CD4-positive, alpha-beta T cell treated with Interleukin-15 for 1 hour (primary cell): ENCODE results near the gene RUFY2.
"Not testable (repeated sequence)": the region's sequence is repeated elsewhere in the genome, so short reads cannot be mapped to it uniquely, and the experiment has no call there.

ENCODE experiments used
- DNase-seq: peaks from one replicate; pipeline ENCODE4 v3.0.0-alpha.2; 2020

The RUFY2 gene

DNA sequence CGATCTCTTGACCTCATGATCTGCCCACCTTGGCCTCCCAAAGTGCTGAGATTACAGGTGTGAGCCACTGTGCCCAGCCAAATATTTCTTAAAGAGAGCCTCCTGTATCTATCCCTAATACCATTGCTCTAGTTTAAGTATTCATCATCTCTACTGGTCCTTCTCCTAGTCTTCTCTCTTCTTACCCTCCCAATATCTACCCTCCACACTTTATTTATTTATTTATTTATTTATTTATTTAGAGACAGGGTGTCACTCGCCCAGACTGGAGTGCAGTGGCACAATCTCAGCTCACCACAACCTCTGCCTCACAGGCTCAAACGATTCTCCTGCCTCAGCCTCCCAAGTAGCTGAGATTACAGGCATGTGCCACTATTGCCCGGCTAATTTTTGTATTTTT lies 82.7 kb downstream of the RUFY2 start:
- not testable (repeated sequence) for DNase-seq

DNA sequence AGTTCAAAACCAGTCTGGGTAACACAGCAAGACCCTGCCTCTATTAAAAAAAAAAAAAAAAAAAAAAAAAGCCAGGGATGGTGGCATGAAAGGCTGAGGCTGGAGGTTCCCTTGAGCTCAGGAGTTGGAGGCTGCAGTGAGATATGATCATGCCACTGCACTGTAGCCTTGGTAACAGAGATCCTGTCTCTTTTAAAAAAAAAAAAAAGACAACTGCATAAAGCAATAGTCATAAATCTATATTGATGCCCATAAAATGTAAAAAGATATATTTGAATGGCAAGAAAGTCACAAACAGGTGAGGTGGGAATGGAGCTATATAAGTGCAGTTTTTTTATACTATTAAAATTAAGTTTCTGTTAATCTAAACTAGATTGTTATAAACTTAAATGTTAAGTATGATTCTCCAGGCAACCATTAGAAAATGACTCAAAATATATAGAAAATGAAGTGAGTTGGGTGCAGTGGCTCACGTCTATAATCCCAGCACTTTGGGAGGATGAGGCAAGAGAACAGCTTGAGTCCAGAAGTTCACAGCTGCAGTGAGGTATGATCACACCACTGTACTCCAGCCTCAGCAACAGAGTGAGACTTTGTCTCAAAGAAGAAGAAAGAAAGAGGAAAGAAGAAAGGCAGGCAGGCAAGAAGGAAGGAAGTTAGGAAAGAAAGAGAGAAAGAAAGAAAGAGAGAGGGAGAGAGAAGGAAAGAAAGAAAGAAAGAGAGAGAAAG lies 88.6 kb downstream of the RUFY2 start:
- DNase-seq: no peak

DNA sequence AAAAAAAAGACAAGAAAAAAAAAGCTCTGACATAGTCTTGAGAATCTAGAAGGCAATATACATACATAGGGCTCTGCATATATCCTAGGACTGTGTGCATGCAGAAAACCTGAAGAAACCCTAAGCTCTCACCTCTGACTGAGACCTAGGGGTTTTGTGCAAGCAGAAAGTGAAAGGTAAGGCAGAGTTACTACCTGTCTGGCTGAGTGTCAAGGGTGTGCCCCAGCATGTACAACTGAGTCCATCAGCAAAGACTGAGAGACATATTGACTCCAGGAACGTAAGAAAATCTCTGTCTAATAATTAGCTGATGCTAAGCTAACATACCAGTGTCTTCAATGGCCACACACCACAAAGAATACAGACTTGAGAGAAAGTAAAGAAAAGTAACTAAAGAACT lies 91.5 kb downstream of the RUFY2 start:
- no peak for DNase-seq

DNA sequence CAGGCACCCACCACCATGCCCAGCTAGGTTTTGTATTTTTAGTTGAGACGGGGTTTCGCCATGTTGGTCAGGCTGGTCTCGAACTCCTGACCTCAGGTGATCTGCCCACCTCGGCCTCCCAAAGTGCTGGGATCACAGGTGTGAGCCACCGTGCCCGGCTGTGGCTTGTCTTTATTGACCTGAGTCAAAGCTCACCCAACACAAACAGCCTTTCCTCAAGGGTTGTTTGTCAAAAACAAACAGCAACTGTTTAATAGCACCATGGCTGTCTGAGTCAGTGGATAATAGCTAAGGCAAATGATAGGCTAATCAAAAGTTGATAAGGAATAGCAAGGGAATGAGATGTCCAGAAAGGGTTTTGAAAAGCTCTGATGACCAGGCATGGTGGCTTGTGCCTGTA lies 92.1 kb downstream of the RUFY2 start:
- not testable (repeated sequence) for DNase-seq

DNA sequence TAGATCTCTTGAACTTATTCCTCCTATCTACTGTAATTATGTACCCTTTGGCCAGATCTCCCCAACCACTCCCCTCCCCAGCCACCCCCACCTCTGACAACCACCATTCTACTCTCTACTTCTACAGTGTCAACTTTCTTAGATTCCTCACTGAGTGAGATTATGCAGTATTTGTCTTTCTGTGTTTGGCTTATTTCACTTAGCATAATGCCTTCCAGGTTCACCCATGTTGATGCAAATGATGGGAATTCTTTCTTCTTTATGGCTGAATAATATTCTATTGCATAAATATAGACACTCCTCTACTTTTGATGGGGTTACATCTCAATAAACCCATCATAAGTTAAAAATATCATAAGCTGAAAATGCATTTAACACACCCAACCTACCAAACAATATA lies 96.5 kb downstream of the RUFY2 start:
- DNase-seq: no peak

DNA sequence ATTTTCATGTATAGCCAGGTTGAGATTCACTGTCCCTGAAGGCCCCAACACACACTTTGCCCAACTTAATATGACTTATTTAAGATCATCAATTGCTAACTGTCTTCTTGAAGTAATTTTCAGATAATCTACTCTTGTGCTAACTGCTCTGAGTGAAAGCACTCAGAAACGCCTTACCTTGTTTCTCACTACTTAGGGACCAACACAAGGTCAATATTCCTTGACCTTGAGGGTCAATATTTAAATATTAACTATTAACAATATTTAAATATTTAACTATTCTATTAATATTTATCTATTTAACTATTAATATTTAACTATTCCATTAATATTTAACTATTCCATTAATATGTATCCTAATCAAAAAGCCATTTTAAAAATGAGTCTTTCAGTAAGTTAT lies 101.2 kb downstream of the RUFY2 start:
- no peak for DNase-seq

DNA sequence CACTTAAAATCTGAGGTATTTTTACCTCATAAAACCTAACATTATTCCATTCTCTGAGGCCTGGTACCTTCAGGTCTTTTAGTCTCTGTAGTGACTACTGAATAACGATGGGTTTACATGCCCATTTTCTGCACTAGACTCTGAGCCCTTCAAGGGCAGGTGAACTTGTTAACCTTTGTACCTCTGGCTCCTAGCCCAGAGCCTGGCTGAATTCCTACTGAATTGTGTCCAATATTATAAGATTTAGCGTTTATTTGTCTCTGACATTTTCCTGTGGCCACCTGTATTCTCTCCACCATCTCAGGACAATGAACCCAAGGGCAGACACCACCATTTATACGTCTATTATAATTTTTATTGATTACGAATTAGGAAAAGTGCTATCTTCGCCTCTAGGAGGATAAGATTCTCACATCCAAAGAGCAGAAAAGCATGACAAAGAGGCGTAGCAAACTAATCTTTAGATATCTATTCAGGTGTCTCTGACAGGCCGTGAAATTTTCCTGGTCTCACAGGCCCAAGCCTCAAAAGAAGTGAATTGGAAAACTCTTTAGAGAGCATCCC lies 103.1 kb downstream of the RUFY2 start:
- no peak for DNase-seq

DNA sequence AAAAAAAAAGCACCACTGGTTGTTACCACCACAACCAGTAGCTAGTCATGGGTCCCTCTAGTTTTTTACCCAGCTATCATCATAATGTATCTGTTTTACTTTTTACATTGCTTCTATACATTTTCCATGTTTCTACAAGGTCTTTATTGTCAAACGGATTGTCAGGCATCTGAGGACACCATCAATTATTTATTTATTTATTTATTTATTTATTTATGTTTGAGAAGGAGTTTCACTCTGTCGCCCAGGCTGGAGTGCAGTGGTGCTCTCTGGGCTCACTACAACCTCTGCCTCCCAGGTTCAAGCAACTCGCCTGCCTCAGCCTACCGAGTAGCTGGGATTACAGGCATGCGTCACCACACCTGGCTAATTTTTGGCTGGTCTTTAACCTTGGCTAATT lies 104.2 kb downstream of the RUFY2 start:
- DNase-seq: no peak

DNA sequence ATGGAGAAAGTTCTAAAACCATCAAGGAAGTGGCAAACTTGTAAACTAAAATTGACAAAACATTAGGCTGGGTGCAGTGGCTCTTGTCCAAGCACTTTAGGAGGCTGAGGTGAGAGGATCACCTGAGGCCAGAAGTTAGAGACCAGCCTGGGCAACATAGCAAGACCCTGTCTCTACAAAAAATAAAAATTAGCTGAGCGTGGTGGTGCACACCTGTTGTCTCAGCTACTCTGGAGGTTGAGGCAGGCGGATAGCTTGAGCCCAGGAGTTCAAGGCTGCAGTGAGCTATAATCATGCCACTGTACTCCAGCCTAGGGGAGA lies 104.6 kb downstream of the RUFY2 start:
- no peak for DNase-seq

DNA sequence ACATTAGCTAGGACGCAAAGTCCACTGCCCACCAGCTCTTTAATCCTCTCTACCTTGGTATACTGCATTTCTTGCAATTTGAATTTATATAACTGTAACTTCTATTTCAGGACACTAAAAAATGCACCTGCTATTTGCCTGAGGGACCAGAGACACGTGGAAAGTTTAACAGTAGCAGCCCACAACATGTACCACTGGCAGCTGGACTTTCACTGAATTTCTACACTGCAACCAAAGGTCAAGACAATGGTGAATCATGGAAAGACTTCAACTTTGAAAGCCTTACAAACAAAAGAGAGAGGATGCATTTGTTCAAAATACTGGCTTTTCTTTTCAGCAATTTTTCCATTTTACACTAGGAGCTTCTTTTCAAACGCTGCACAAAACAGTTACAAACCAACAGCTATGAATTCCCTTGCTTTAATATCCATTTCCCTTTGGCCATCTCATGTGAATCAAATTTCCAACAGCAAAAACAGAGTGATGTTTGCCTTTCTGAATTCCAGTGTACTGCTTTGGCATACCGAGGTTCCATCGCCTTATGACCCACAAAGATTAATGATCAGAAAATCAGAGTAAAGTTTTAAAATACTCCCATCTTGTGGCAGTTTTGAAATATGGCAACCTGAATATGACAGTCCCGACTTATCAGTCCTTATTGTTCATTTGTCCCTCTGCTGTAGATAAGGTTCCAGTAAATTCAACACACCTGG lies 105.1 kb downstream of the RUFY2 start:
- no peak for DNase-seq

DNA sequence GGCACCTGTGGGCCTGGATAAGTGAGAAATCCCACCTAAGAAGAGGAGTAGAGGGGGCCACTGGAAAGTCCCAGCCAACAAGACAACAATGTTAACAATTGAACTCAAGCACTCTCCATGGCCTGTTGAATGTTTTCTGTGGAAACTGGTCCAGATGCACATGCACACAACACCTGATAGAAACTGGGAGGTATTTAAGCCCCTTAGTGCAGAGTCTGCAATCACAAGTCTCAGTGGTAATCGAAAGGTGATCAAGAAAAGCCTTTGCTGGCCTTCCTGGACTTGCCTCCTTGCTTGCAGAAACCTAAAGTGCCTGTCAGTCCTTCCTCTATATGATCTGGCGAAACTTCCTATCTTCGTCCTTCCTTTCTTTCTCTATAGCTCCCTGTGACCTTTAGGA lies 105.8 kb downstream of the RUFY2 start:
- no peak for DNase-seq

DNA sequence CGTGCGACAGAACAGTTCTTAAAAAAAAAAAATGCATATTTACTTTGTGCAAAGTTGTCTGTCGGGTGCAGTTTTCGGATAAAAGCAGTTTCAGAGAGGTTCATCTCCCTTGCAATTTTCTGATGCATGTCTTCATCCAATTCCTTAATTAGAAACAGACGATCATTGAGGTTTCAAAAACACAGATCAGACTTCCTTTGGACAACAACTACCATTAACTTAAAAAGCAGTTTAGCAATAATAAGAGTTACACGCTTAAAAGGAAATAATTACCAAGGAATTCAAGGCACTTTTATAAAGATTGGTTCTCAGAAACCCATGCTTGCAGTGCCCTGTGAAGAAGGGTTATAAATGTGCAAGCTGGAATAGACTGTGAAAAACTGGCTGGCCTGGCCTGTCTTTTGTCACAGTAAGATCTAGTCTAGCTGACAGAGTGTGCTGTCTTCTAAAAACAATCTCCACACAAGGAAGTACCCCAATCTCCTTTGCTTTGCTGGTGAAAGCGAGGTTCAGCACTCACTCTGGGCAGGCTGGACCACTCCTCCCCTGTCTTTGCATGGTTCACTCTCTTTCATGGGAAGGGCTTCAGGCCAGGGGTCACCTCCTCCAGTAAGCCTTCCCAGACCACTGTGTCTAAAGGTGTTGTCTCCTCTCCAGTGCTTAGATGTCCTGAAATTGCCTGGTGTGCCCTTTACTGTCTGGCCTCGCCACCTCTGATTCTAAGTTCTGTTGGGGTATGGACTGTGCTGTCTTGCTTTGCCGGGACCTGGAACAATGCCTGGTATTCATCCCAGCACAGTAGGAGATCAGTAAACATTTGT lies 110.0 kb downstream of the RUFY2 start:
- no peak for DNase-seq
